Keratinocyte (primary cell): ENCODE data around the gene PAX2. TPM values are rescaled to one million over a fixed set of nuclear protein-coding genes. Genes with fewer than 3 reads are reported as not detected.

Experiments used
- DNase-seq: peaks from one replicate; pipeline ENCODE4 v3.0.0-alpha.2; 2011; ENCODE audit warnings: low read depth, missing footprints, low spot score
- FAIRE-seq: peaks from 2 replicates; lab custom pipeline; 2011; peaks lifted over from hg19 to GRCh38; lab: Jason Lieb, UNC
- H2AFZ ChIP-seq: 2 replicates; pipeline ENCODE4 v1.6.0; 2012; ENCODE audit warnings: low read length, control low read depth, inconsistent platforms; ENCODE audit not compliant: control insufficient read depth
- H3K27ac ChIP-seq: 2 replicates; pipeline ENCODE4 v1.5.1; 2011; ENCODE audit warnings: low read length; ENCODE audit not compliant: control insufficient read depth, insufficient read depth
- H3K27me3 ChIP-seq: 3 replicates; pipeline ENCODE4 v1.6.0; 2011; ENCODE audit warnings: low read length; ENCODE audit not compliant: control insufficient read depth, insufficient read depth; ENCODE audit errors: extremely low read depth
- H3K36me3 ChIP-seq, 2 experiments: 2 replicates in 1 of 2; 3 replicates in 1 of 2; pipeline ENCODE4 v1.5.1; 2011; ENCODE audit warnings: low read length in 2 of 2, mild to moderate bottlenecking in 1 of 2; ENCODE audit not compliant: control insufficient read depth in 2 of 2, insufficient read depth in 2 of 2; ENCODE audit errors: extremely low read depth in 1 of 2
- H3K4me1 ChIP-seq: 3 replicates; pipeline ENCODE4 v1.5.1; 2011; ENCODE audit warnings: low read length; ENCODE audit not compliant: control insufficient read depth, insufficient read depth; ENCODE audit errors: extremely low read depth
- H3K4me2 ChIP-seq: 3 replicates; pipeline ENCODE4 v1.6.0; 2011; ENCODE audit warnings: low read depth, low read length; ENCODE audit not compliant: control insufficient read depth, insufficient read depth; ENCODE audit errors: extremely low read depth
- H3K4me3 ChIP-seq, 3 experiments: fragments of 200-600 bp in 1 of 3; sonication (generic) in 1 of 3; 2 replicates in 2 of 3; 3 replicates in 1 of 3; pipeline ENCODE4 v1.5.1; 2011 to 2016; ENCODE audit warnings: low read length in 3 of 3, mild to moderate bottlenecking in 3 of 3, control low read depth in 2 of 3, inconsistent platforms in 1 of 3, low read depth in 1 of 3, mixed read lengths in 1 of 3, mixed run types in 1 of 3, moderate library complexity in 1 of 3; ENCODE audit not compliant: control insufficient read depth in 2 of 3, insufficient read depth in 2 of 3; ENCODE audit errors: extremely low read depth in 1 of 3
- H3K79me2 ChIP-seq: 2 replicates; pipeline ENCODE4 v1.6.0; 2012; ENCODE audit warnings: low read length; ENCODE audit not compliant: control insufficient read depth, insufficient read depth
- H3K9ac ChIP-seq: 3 replicates; pipeline ENCODE4 v1.6.0; 2011; ENCODE audit warnings: low read length; ENCODE audit not compliant: control insufficient read depth, insufficient read depth; ENCODE audit errors: extremely low read depth
- H3K9me1 ChIP-seq: 3 replicates; pipeline ENCODE4 v1.6.0; 2011; ENCODE audit warnings: low read length; ENCODE audit not compliant: control insufficient read depth, insufficient read depth; ENCODE audit errors: extremely low read depth
- H3K9me3 ChIP-seq: 2 replicates; pipeline ENCODE4 v1.5.1; 2012; ENCODE audit warnings: low read depth, low read length; ENCODE audit not compliant: control insufficient read depth
- H4K20me1 ChIP-seq: 3 replicates; pipeline ENCODE4 v1.6.0; 2011; ENCODE audit warnings: low read length; ENCODE audit not compliant: control insufficient read depth, insufficient read depth; ENCODE audit errors: extremely low read depth
- CTCF ChIP-seq, 3 experiments: IDR thresholded peaks in 1 of 3; conservative IDR thresholded peaks in 1 of 3; optimal IDR thresholded peaks in 1 of 3; 2 replicates in 2 of 3; 3 replicates in 1 of 3; pipeline versions ENCODE3 to v1.5.1; 2011; ENCODE audit warnings: low read length in 3 of 3, mild to moderate bottlenecking in 3 of 3, moderate library complexity in 2 of 3, control low read depth in 1 of 3, inconsistent platforms in 1 of 3; ENCODE audit not compliant: insufficient read depth in 2 of 3; ENCODE audit errors: extremely low read depth in 1 of 3
- EZH2 ChIP-seq: IDR thresholded peaks from one replicate; pipeline ENCODE4 v1.6.1; 2012; ENCODE audit warnings: inconsistent platforms, mild to moderate bottlenecking, low read length, moderate library complexity
- dilution Hi-C: fragments of 300-500 bp; cut with MboI; formaldehyde crosslinking; loops from one replicate; pipeline ENCODE4 v1.7.0; 2020; ENCODE audit warnings: low sequenced_read_pairs; ENCODE audit not compliant: extremely low pct_ligation_motif_present
- polyA plus RNA-seq, 5 experiments: library from polyadenylated mRNA; depleted of rRNA in 3 of 5; stranded (reverse) in 3 of 5; stranded (forward) in 1 of 5; unstranded in 1 of 5; fragments of >200 nt; gene quantifications; 1 replicate in 1 of 5; 2 replicates in 3 of 5; 3 replicates in 1 of 5; pipeline versions ENCODE4 v1.2.1 to v1.2.3, GENCODE V29; 2011 to 2012; ENCODE audit warnings: missing spikeins in 2 of 5, low read depth in 1 of 5, low replicate concordance in 1 of 5

PAX2 gene
- polyA plus RNA-seq, 1 donor (not counting 4 experiments of a cell fraction or from before 2014, with no cell fraction given): not detected

DNA sequence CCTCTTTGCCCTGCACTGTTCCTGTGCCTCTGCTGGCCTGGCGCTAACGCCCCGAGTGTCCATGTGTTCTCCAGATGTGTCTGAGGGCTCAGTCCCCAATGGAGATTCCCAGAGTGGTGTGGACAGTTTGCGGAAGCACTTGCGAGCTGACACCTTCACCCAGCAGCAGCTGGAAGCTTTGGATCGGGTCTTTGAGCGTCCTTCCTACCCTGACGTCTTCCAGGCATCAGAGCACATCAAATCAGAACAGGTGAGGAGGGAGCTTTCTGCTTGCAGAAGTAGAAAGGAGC is 60.9 kb downstream of the PAX2 start:
- dilution Hi-C loops: no loop called here
- FAIRE-seq (no peak), DNase-seq (no peak)
- no peaks in the 10 kb centered on the region for H4K20me1 ChIP-seq
- no peak overlapping the region for H2AFZ ChIP-seq
- H3K79me2 ChIP-seq: no peaks in the 10 kb centered on the region
- H3K27ac ChIP-seq: no peak overlapping the region
- H3K9me1 ChIP-seq: no peaks in the 10 kb centered on the region
- H3K4me2 ChIP-seq: no peak overlapping the region
- no peaks in the 10 kb centered on the region for H3K4me1 ChIP-seq
- no peak overlapping the region for H3K4me3 ChIP-seq
- no peaks in the 10 kb centered on the region for H3K9me3 ChIP-seq
- no peaks in the 10 kb centered on the region for H3K36me3 ChIP-seq
- no peak overlapping the region for H3K9ac ChIP-seq
- TF ChIP-seq EZH2: no peak
- no peak for TF ChIP-seq CTCF (optimal IDR thresholded peaks at IDR 0.05 in 1 of 3, IDR thresholded peaks at IDR 0.05 in 1 of 3, conservative IDR thresholded peaks at IDR 0.05 in 1 of 3; ENCODE audit: extremely low read depth in 1 of 3, insufficient read depth in 2 of 3, low read length in 3 of 3)
- H3K27me3 ChIP-seq: peaks cover 61% of the 10 kb centered on the region

- dilution Hi-C loops: no loop called here
- FAIRE-seq: no peak
Measured at GRCh38 chr10:100807241-100807951, 62.0 kb downstream of the PAX2 start.

More at GRCh38 chr10:100807241-100807951, 62.0 kb downstream of the PAX2 start:
- TF ChIP-seq EZH2 (no peak), CTCF (optimal IDR thresholded peaks at IDR 0.05 in 1 of 3, IDR thresholded peaks at IDR 0.05 in 1 of 3, conservative IDR thresholded peaks at IDR 0.05 in 1 of 3; ENCODE audit: extremely low read depth in 1 of 3, insufficient read depth in 2 of 3, low read length in 3 of 3) (no peak)
- no peak for DNase-seq
- Histone ChIP-seq H3K9ac (no peak overlapping the region), H3K36me3 (no peaks in the 10 kb centered on the region), H3K27ac (no peak overlapping the region), H3K9me3 (no peaks in the 10 kb centered on the region), H3K4me2 (no peak overlapping the region), H3K27me3 (peaks cover 59% of the 10 kb centered on the region), H3K79me2 (no peaks in the 10 kb centered on the region), H3K9me1 (no peaks in the 10 kb centered on the region), H3K4me1 (no peaks in the 10 kb centered on the region), H2AFZ (no peak overlapping the region), H3K4me3 (no peak overlapping the region), H4K20me1 (no peaks in the 10 kb centered on the region)
